Natural killer cell treated with Interleukin-12 subunit alpha and Interleukin-12 subunit beta and Interleukin-15 and Interleukin-18, amount 100 ng/mL, for 72 hours (primary cell): Measurements from ENCODE around the gene ZBTB20. TPM values are rescaled to one million over a fixed set of nuclear protein-coding genes. Genes with fewer than 3 reads are reported as not detected.

Source experiments
- ATAC-seq, 2 donors: fragments of 150-1000 bp; cut with Tn5 transposase in 1 of 2; sonication (Bioruptor Pico), chemical (Tn5 transposase) in 1 of 2; 2 replicates each; pipeline ENCODE4 v1.10.0; 2021
- DNase-seq: peaks from one replicate; pipeline ENCODE4 v3.0.0; 2022; ENCODE audit warnings: low spot score
- H3K27ac Mint-ChIP-seq, 2 donors: 1 replicate in 1 of 2; 2 replicates in 1 of 2; pipeline ENCODE4 v1.8.0; 2022; ENCODE audit warnings: mixed read lengths in 2 of 2, mild to moderate bottlenecking in 1 of 2, moderate library complexity in 1 of 2
- H3K27me3 Mint-ChIP-seq, 2 donors: 1 replicate in 1 of 2; 2 replicates in 1 of 2; pipeline ENCODE4 v1.8.0; 2022; ENCODE audit warnings: mixed read lengths in 2 of 2
- H3K36me3 Mint-ChIP-seq: one replicate; pipeline ENCODE4 v1.8.0; 2022; ENCODE audit warnings: mixed read lengths
- H3K4me1 Mint-ChIP-seq, 2 donors: 1 replicate in 1 of 2; 2 replicates in 1 of 2; pipeline ENCODE4 v1.8.0; 2022; ENCODE audit warnings: low read depth in 2 of 2, mixed read lengths in 2 of 2, mild to moderate bottlenecking in 1 of 2
- H3K4me3 Mint-ChIP-seq: one replicate; pipeline ENCODE4 v1.8.0; 2022; ENCODE audit warnings: mixed read lengths
- H3K9me3 Mint-ChIP-seq: 2 replicates; pipeline ENCODE4 v1.8.0; 2022; ENCODE audit warnings: mixed read lengths
- total RNA-seq, 2 donors: library from RNA; stranded (reverse); gene quantifications; one replicate each; pipeline ENCODE4 v1.2.3, GENCODE V29; 2022

Gene ZBTB20
- total RNA-seq, 2 donors from 2014 or later, result 8.7 to 14.2 TPM

DNA sequence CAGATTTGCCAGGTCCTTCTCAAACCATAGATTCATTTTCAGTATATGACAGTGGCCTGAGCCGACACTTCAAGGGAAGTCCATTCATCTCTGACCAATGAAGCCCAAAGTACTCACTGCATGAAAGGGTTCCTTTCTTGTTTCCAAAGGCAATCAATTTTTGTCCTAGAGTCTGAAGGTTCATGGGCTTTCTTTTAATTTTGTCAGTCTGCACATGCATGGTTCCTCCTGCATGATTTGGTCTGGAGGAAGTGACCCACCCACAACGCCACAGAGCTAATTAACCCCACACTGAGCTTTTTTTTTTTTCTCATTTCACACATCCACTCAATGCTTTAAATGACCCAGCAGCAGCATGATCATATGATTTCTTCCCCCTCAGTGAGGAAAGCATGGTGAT is 636.9 kb downstream of the ZBTB20 start:
- ATAC-seq (no peak), DNase-seq (no peak)
- H3K36me3 Mint-ChIP-seq, result no peaks in the 10 kb centered on the region
- H3K9me3 Mint-ChIP-seq, result no peaks in the 10 kb centered on the region
- peaks cover 8 to 10% of the 10 kb centered on the region in 2 donors for H3K4me1 Mint-ChIP-seq
- no peak overlapping the region for H3K4me3 Mint-ChIP-seq
- H3K27ac Mint-ChIP-seq, result no peak overlapping the region
- no peaks in the 10 kb centered on the region for H3K27me3 Mint-ChIP-seq

DNA sequence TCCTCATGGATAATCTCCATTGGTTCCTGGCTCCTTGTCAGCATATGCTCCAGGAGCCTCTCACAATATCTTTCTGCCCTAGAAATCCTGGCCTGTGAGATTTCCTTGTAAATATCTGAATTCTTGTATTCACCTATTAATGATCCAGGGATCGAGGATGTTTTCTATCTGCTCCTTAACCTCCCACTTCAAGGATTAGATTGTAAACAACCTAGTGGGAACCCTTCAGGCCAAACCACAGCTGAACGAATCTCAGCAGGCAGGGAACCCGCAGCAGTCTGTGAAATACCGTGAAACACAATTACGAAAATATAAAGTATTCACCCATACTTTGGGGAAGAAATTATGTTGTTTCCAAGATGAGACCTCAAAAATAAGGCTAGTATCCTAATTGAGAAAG is 637.3 kb downstream of the ZBTB20 start:
- Mint-ChIP-seq H3K4me1 (peaks cover 8 to 10% of the 10 kb centered on the region in 2 donors), H3K4me3 (no peak overlapping the region), H3K36me3 (no peaks in the 10 kb centered on the region), H3K27me3 (no peaks in the 10 kb centered on the region), H3K27ac (no peak overlapping the region), H3K9me3 (no peaks in the 10 kb centered on the region)
- ATAC-seq (no peak), DNase-seq (no peak)

GRCh38 chr3:114508976-114509375 is 638.1 kb downstream of the ZBTB20 start:
- H3K9me3 Mint-ChIP-seq, result no peaks in the 10 kb centered on the region
- no peak overlapping the region for H3K27ac Mint-ChIP-seq
- H3K36me3 Mint-ChIP-seq, result no peaks in the 10 kb centered on the region

DNA sequence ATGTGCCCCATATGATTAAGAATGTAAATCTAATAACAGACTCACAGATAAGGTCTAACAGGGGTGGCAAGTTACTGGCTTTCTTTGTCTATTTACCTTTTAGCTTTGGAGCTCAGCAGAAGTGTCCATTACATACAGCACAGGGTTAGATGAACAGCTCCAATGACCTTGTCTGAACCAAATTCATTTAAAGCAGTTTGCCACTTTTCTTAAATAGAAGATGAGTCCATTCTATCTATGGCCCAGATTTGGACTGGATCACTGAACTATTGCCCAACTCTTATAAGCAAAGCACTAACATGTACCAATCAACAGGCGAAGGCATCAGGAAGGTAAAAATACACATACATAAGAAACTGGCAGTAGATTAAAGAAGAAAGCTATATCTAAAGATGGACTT is 638.9 kb downstream of the ZBTB20 start:
- Mint-ChIP-seq H3K9me3 (no peaks in the 10 kb centered on the region), H3K4me1 (peaks cover 8 to 10% of the 10 kb centered on the region in 2 donors), H3K36me3 (no peaks in the 10 kb centered on the region), H3K27me3 (no peaks in the 10 kb centered on the region), H3K27ac (no peak overlapping the region), H3K4me3 (no peak overlapping the region)
- no peak for DNase-seq
- ATAC-seq, result no peak

More at GRCh38 chr3:114508976-114509375, 638.1 kb downstream of the ZBTB20 start:
- DNase-seq (no peak), ATAC-seq (no peak)
- H3K4me3 Mint-ChIP-seq, result no peak overlapping the region
- H3K4me1 Mint-ChIP-seq, result peaks cover 8 to 10% of the 10 kb centered on the region in 2 donors
- H3K27me3 Mint-ChIP-seq, result no peaks in the 10 kb centered on the region

GRCh38 chr3:114506591-114507300 is 640.3 kb downstream of the ZBTB20 start:
- ATAC-seq, result no peak
- DNase-seq, result no peak
- peaks cover 8 to 14% of the 10 kb centered on the region in 2 donors for H3K4me1 Mint-ChIP-seq
- no peak overlapping the region for H3K4me3 Mint-ChIP-seq
- H3K27me3 Mint-ChIP-seq, result peaks cover 0 to 4% of the 10 kb centered on the region in 2 donors
- H3K36me3 Mint-ChIP-seq, result no peaks in the 10 kb centered on the region
- no peaks in the 10 kb centered on the region for H3K9me3 Mint-ChIP-seq
- H3K27ac Mint-ChIP-seq, result no peak overlapping the region

GRCh38 chr3:114504941-114505628 is 642.0 kb downstream of the ZBTB20 start:
- H3K4me1 Mint-ChIP-seq, result peaks cover 4 to 10% of the 10 kb centered on the region in 2 donors
- peaks cover 0 to 7% of the 10 kb centered on the region in 2 donors for H3K27me3 Mint-ChIP-seq
- DNase-seq, result no peak
- H3K27ac Mint-ChIP-seq, result no peak overlapping the region
- H3K4me3 Mint-ChIP-seq, result no peak overlapping the region
- no peaks in the 10 kb centered on the region for H3K9me3 Mint-ChIP-seq
- no peaks in the 10 kb centered on the region for H3K36me3 Mint-ChIP-seq
- ATAC-seq, result peak in 1 of 2 donors; percentile 62

DNA sequence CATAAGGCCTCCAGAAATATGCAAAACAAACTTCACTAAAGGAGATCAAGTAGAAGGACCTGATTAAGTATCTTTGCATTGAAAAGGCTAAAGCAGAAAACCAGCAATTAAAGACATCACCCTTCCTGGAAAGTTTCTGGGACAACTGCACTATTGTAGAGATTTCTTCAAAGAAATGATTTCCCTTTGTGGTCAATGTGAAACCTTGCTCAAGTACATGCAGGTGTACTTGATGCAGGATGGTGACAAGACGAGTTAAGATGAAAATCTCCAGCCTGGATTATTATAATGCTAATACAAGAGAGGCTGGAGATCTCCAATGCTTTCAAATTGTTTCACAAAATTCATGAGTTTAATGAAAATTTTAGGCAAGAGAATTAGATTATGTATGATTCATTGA is 644.9 kb downstream of the ZBTB20 start:
- Mint-ChIP-seq H3K36me3 (no peaks in the 10 kb centered on the region), H3K27me3 (peaks cover 0 to 15% of the 10 kb centered on the region in 2 donors), H3K4me1 (peaks cover 15 to 18% of the 10 kb centered on the region in 2 donors), H3K27ac (no peak overlapping the region), H3K4me3 (no peak overlapping the region), H3K9me3 (no peaks in the 10 kb centered on the region)
- no peak for DNase-seq
- no peak for ATAC-seq

GRCh38 chr3:114499976-114500375 is 647.1 kb downstream of the ZBTB20 start:
- peak in 1 of 2 donors; percentile 66 for ATAC-seq
- H3K4me1 Mint-ChIP-seq, result peaks cover 15 to 18% of the 10 kb centered on the region in 2 donors

GRCh38 chr3:114498539-114499370 is 648.3 kb downstream of the ZBTB20 start:
- no peaks in the 10 kb centered on the region for H3K36me3 Mint-ChIP-seq
- no peaks in the 10 kb centered on the region for H3K9me3 Mint-ChIP-seq
- peaks cover 15 to 22% of the 10 kb centered on the region in 2 donors for H3K4me1 Mint-ChIP-seq
- peaks cover 0 to 16% of the 10 kb centered on the region in 2 donors for H3K27me3 Mint-ChIP-seq
- ATAC-seq (peak in 1 of 2 donors; percentile 38), DNase-seq (no peak)
- no peak overlapping the region for H3K27ac Mint-ChIP-seq
- H3K4me3 Mint-ChIP-seq, result no peak overlapping the region

More at GRCh38 chr3:114499976-114500375, 647.1 kb downstream of the ZBTB20 start:
- H3K27me3 Mint-ChIP-seq, result peaks cover 0 to 16% of the 10 kb centered on the region in 2 donors
- no peaks in the 10 kb centered on the region for H3K36me3 Mint-ChIP-seq
- DNase-seq, result no peak
- no peak overlapping the region for H3K27ac Mint-ChIP-seq
- no peaks in the 10 kb centered on the region for H3K9me3 Mint-ChIP-seq
- H3K4me3 Mint-ChIP-seq, result no peak overlapping the region

DNA sequence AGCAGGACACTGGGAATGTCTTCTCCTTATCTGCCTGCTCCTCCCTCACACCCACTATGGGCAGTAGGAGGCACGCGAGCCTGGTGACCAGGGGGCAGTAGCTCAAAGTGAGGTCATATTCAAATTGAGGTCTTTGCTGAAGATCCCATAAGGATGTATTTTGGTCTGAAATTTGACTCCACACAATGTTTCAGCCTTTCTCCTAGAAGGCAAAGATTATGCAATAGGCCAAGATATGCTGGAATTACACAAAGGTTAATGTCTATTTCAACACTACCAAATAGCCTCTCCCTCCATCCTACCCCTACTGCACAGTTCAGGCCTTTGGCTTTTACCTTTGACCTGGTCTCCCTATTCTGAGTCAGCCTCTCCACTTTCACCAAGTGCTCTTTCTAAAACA is 650.2 kb downstream of the ZBTB20 start:
- DNase-seq (no peak), ATAC-seq (no peak)
- no peaks in the 10 kb centered on the region for H3K36me3 Mint-ChIP-seq
- no peak overlapping the region for H3K4me3 Mint-ChIP-seq
- H3K27ac Mint-ChIP-seq, result no peak overlapping the region
- H3K27me3 Mint-ChIP-seq, result peaks cover 0 to 13% of the 10 kb centered on the region in 2 donors
- peaks cover 12 to 22% of the 10 kb centered on the region in 2 donors for H3K4me1 Mint-ChIP-seq
- no peaks in the 10 kb centered on the region for H3K9me3 Mint-ChIP-seq

DNA sequence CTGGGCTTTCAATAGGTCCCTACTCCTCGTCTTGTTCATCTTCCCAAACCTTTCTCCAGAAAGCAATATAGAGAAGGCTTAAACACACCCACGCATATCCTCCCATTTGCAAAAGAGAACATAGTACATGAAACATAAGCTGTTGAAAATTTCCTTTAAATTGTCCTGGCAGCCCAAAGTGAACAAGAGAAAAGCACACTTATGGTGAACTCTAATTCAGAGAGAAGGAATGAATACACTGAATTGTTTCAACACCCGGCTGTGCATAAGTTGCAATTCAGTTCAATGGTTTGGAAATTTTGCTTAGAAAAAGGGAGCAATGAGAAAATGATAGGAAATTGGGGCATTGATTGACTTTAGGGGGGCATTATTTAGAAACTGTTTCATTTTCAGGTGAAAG is 650.6 kb downstream of the ZBTB20 start:
- no peak for ATAC-seq
- peaks cover 12 to 22% of the 10 kb centered on the region in 2 donors for H3K4me1 Mint-ChIP-seq
- H3K4me3 Mint-ChIP-seq, result no peak overlapping the region
- H3K36me3 Mint-ChIP-seq, result no peaks in the 10 kb centered on the region
- H3K27me3 Mint-ChIP-seq, result peaks cover 0 to 11% of the 10 kb centered on the region in 2 donors
- DNase-seq, result no peak
- H3K27ac Mint-ChIP-seq, result no peak overlapping the region
- H3K9me3 Mint-ChIP-seq, result no peaks in the 10 kb centered on the region

DNA sequence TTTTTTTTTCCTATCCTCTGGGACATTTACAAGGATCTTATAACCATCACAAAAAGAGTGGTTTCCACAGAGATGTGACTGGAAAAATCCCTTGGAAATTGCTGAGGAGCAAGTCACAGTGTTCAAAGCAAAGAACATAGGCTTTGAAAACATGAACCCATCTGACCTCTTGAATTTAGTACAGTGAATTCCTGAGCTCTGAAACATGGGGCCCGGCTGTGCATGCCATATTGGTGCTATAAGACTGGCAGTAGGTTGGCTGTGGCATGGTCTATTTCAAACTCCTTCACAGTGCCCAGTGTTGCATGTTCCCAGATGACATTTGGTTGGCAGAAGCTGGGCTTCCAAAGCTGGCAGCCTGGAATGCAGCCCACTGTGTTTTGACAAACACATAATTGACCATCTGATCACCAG is 651.1 kb downstream of the ZBTB20 start:
- no peak for DNase-seq
- Mint-ChIP-seq H3K27me3 (peaks cover 0 to 11% of the 10 kb centered on the region in 2 donors), H3K36me3 (no peaks in the 10 kb centered on the region), H3K4me1 (peaks cover 12 to 22% of the 10 kb centered on the region in 2 donors), H3K27ac (no peak overlapping the region), H3K9me3 (no peaks in the 10 kb centered on the region), H3K4me3 (no peak overlapping the region)
- ATAC-seq, result no peak

- DNase-seq (no peak), ATAC-seq (no peak)
- Mint-ChIP-seq H3K36me3 (no peaks in the 10 kb centered on the region), H3K27ac (no peak overlapping the region), H3K4me3 (no peak overlapping the region), H3K27me3 (peaks cover 0 to 7% of the 10 kb centered on the region in 2 donors), H3K9me3 (no peaks in the 10 kb centered on the region), H3K4me1 (peaks cover 3 to 12% of the 10 kb centered on the region in 2 donors)
These were observed 652.6 kb downstream of the ZBTB20 start for GRCh38 chr3:114494498-114494897.
